HG02885 (cell line): ENCODE results near the gene ITPKB.
"Not testable (repeated sequence)": the region's sequence is repeated elsewhere in the genome, so short reads cannot be mapped to it uniquely, and the experiment has no call there.

ENCODE experiments used
- ATAC-seq: cut with Tn5 transposase; IDR thresholded peaks from one replicate; pipeline ENCODE4 v1.9.1; 2021; ENCODE audit warnings: mild to moderate bottlenecking; ENCODE audit not compliant: unreplicated experiment, poor library complexity

ITPKB gene

DNA sequence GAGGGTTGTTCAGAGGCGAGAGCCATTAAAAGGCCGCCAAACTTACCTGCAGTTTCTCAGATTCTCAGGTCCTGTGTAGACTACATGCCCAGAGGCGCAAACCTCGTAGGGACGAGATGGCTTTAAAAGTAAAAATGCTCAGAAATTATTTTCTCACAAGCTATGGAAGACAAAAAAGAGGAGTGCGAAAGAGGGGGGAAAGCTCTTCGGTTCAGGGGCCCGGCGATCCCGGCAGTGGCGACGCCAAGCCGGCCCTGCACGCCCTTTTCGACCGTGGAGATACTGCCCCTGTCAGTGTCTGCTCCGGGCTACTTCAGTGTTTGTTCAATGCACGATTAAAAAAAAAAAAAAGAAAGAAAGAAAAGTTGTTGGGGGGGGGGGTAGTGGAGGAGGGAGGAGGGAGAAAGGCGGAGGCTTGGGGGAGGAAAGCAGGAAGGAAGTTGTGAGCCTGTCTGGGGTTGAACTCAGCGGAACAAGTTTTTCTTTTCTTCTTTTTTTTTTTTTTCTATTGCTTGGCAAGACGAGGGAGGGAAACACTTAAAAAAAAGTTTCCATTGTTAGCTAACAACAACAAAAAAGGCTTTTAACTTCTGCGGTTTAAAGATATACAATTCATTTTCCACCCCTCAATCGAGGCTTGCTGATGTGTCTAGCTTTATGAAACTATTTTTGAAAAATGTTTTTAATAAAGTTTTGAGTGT is at the start of gene ITPKB:
Gene ITPKB (minus strand): TSS at position 288 of the 701 bp plus-strand sequence. CDS start 1,824 bp downstream, outside the sequence.
- peak; percentile 35 for ATAC-seq

DNA sequence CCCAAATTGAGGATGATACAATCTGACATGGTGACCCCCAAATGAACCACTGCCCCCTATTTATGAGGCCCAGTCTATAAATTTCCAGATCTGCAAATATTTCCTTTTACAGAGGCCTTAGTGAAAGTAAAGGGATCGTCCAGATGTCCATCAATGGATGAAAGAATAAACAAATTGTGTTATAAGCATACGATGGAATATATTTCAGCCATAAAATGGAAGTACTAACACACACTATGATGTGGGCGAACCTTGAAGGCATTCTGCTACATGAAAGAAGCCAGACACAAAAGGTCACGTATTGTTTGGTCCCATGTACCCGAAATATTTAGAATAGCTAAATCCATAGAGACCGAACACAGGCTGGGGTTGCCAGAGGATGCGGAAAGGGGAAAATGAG is 48.6 kb upstream of the ITPKB start:
- no peak for ATAC-seq

DNA sequence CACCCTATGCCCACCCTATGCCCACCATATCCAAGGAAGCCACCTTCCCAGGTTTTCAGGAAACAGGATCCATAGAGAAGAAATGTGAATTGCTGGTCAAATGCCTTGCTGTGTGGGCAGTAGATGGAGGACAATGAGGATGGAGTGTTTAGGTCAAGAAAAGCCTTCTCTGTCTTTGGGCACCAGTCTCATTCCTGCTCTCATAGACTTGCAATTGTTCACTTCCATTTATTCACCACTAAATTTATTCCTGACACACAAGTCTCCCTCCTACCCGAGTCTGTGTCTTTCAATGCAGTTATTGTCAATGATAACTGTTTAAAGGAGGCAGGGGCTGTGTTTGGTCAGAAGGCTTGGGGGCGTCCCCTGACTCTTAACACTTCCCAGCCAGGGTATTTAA is 48.0 kb upstream of the ITPKB start:
- no peak for ATAC-seq

DNA sequence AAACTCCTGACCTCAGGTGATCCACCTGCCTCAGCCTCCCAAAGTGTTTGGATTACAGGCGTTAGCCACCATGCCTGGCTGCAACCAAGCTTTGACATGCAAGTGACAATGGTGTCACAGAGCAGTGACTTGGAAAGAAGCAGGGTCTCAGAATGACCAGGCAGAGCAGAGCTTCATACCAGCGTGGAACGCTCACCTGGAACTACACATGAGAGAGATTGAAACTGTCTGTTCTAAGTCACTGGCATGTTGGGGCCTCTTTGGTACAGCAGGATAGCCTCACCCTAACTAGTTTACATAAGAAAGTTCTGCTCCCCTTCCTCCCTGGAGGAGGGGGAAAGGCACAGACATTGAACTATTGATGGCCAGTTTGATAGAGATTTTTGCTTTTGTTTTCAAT is 47.5 kb upstream of the ITPKB start:
- peak; percentile 87 for ATAC-seq

DNA sequence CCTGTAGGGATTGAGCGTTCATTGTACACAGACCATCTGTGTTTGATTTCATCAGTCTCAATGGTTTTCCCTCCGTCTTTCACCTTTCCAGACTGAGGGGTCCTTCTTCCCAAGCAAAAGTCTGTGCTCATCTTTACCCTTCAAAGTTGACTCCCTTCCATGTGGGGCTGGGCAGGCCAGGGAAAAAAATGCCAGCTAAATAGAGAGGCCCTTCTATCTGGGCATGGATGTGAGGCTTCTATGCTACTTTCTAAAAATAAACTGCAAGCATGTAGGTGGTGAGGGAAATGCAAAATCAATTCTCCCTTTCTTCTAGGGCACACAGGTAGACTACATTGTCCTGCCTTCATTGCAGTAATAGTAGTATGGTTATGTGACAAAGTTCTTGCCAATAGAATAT is 46.7 kb upstream of the ITPKB start:
- ATAC-seq: no peak

DNA sequence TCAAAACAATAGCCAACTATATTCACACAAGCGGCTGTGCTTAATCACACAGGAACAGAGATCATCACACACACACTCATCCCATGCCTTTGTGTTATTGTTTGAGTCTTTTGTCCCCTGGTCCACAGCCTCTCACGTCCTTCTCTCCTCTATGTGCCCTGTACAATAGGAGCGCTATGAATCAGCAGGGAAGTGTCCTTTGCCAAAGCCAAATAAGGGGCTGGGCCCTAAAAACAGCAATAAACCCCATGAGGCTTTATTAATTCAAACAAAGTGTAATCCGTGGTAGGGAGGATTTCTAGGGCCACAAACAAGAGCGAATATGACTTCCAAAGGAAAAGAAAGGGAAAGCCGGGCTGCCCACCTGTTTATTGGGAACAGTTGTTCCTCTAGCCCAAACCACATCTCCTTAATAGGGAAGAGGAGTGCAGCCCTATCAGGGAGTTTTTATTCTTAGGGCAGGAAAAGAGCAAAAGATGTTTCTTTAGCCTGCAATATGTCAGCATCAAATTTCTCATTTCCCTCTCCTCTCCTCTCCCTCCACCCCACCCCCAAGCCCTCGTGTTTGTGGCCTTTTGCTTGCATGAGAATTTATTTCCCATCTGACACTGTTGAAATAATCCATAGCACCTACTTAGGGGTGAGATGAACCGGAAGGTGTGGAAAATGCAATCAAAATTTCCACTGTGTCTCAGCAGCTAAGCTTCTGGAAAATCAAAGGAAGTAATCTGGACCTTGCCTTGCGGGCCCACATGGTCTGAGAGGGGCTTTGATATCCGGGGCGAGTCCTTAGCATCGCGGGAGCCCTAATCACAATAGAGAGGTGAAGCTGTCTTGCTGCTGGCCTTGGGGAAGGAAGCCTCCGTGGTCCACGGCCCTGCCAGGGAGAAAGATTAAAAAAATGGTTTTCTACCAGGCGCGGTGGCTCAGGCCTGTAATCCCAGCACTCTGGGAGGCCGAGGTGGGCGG is 45.3 kb upstream of the ITPKB start:
- ATAC-seq: no peak

DNA sequence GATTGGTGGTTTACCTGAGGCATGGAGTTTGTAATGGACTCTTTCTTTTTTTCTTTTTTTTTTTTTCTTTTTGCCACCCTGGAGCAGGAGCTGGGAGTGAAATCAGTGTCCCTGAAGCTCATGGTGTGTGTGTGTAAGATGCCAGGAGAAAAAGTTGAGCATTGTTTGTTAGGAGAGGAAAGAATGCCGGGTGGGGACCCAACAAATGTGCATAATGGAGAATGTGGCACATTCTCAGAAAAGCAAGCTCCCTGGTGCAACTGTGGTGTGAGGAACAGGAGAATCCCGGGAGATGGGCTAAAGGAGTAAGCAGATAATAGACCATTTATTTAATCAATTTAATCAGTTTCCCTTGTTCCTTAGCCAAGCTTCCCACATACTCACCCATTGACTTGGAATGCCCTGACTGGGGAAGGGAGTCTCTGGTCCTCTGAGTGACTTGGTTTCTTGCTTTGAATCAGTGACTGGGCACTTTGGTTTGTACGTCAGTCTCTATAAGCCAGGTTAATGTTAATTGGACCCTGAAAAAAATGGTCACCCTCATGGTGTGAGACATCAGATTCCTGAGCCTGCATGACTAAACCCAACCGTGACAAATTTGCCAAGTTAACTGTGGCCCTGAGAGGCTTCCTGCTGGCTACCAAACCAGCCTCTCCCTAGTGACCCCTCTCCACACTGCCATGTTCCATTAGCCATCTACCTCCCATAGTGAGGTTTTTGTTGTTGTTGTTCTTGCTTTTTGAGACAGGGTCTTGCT is 43.9 kb upstream of the ITPKB start:
- no peak for ATAC-seq

DNA sequence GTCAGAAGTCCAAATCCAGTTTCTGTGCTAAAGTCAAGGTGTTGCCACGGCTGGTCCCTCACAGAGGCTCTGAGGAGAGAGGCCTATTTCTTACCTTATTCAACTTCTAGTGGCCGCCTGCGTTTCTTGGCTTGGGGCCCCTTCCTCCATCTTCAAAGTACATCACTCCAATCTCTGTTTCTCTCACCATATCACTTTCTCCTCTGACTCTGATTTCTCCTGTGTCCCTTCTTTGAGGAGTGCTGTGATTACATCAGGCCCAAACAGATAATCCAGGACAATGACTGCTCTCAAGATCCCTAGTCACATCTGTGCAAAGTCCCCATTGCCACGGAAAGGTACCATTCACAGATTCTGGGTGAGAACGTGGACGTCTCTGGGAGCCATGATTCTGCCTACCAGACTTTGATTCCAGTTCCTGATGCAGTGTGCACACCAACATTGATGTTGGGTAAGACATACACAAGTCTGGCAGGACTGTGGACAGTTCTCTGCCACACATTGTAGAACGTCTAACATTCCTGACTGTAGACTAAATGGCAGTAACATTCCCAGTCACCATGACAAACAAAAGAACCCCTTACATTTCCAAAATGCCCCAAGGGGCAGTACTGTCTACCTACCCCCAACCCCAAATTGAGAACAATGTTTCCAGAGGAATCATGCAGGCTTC is 43.0 kb upstream of the ITPKB start:
- ATAC-seq: no peak

DNA sequence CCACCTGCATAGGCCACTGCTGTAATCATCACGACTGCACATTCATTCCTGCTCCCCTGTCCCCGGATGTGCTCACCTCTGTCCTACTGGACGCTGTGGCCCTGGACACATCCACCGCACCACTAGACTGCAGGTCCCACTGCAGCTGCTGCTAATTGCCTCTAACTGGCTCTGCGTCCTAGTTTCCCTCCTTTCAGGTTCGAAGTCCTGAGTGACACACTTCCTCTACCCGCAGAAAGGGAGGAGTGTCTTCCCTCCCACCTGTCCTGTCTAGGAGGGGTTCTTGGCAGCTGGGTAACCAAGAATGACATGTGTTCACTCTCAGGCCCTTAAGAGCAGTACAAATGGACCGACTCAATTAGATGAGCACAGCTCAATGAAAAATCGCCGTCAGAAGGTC is 40.5 kb upstream of the ITPKB start:
- ATAC-seq: no peak

DNA sequence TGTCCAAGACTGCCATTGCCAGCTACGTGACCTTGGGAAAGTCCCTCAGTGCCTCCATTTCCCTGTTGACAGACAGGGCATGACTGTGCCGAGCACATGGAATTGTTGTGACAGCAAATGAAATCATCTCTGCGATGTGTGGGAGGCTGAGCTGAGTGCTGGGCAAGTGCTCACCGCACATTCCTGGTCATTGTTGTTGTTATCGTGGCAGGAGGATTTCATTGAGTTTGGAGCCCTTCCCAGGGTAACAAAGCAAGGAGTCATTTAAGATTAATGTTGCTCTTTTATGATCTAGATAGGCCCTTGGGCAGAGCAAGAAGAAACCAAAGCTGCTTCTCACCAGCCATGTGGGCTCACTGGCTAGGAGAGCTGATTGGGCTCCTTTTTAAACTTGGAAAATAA is 39.6 kb upstream of the ITPKB start:
- no peak for ATAC-seq

DNA sequence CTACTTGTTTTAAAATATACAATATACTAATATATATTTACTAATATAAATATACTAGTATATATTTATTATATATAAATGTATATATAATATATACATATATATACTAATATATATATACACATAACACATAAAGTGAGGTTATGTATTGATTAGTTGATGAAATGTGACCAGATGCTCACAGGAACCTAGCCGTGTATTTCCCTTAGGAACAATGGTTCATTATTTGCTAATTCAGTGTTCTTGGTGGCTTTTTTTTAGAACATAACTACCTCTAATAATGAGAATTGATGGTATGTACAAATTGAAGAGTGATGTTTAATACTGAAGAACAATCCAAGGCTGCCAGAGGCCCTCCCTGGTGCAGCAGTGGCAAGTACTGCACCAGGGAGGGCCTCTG is 37.9 kb upstream of the ITPKB start:
- no peak for ATAC-seq

DNA sequence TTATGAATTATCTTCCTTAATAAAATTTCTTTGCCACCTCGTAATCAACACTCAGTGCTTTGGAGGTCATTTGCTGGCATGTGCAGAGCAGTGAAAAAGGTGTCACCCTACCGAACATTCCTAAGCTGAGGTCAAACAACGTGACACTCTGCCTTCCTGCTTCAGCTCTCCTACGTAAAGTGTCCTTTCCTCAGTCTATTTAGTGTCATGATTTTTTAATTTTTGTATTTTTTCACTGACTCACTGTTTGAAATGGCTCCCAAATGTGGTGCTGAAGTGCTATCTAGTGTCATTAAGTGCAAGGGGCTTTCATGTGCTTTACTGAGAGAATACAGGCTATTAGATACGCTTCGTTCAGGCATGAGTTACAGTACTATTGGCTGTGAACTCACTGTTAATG is 37.0 kb upstream of the ITPKB start:
- no peak for ATAC-seq

DNA sequence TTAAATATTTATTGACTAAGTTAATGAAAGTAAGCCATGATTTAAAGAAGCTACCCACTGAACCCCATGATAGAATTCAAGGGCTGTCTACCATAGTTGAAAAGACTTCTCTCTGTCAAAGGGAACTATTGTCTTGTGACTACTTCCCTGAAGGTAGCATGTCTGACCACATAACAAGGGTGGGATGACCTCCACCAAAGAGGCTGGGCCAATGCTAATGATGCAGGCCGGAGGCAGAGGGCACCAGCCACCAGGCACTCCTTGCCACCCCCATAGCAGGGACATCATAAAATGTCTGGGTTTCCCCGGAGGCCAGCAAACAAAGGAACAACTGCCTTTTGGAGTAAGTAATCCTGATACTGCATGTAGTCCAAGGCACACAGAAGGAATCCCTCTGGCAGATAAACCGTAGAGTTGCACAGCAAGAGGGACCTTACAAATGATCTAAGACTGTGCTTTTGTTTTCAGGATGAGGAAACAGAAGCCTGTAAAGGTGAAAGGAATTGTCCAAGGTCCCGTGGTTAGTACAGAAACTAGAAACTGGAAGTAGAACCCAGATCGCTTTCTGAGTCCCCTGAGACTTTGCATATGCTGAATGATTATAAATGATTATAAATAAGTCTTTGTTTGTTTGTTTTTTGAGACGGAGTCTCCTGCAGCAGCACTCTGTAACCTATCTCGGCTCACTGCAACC is 33.5 kb upstream of the ITPKB start:
- ATAC-seq: peak; percentile 85

DNA sequence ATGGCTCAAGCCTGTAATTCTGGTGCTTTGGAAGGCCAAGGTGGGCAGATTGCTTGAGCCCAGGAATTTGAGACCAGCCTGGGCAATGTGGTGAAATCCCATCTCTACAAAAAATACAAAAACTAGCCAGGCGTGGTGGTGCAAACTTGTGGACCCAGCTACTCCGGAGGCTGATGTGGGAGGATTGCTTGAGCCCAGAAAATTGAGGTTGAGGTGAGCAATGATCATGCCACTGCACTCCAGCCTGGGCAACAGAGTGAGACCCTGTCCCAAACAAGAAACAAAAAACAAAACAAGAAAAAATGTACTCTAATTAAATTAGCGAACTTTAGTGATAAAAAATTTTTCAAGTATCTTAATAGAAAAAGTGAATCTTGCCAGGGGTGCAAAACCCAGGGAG is 28.1 kb upstream of the ITPKB start:
- ATAC-seq: not testable (repeated sequence)

DNA sequence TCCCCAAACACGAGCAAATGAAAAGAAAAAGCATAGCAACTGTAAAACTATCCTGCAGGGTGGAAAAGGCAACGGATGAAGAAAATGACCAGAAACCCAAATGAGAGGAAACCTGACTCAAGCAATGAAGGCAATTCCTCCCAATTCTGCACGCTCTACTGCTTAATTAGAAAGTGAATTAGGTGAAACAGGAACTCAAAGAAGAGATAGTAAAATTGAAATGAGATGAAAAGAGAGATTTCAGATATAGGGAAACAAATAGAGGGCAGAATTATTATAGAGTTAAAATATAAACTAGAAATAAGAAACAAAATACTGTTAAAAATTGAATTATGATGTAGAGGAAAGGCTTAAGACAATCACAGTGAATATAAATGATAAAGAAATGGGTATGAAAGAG is 27.5 kb upstream of the ITPKB start:
- ATAC-seq: no peak

DNA sequence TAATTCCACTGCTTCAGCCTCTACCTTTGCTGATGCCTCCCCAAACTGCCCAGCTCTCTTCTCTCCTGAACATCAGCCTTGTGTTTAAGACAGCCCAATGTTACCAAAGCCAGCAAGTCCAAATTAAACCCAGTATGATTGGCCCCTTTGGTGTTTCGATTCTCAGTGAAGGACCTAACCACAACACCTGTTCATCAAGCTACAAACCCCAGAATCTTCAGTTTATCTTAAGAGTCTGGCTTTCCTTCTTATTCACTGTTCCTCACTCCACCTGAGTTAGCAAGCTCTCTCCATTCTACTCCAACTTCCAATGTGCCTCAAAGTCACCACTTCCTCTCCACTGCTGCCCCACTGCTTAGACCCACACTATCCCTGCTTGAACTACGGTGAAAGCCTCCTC is 25.5 kb upstream of the ITPKB start:
- peak; percentile 87 for ATAC-seq

DNA sequence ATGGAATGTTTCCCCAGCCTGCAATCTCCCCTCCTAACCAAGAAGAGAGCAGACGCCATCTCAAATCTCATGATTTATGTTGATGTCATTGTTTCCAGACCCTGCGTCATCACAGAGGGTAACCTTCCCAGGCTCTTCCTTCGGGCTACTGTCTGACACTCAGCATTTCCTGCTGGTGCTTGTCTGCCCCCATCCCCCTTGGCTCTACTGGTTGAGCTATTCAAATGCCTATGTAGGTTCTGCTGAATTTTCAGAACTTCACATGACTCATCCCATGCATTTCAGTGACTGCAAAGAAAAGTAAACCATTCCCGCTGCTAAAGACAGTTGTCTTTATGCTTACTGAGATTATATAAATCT is 24.8 kb upstream of the ITPKB start:
- no peak for ATAC-seq

DNA sequence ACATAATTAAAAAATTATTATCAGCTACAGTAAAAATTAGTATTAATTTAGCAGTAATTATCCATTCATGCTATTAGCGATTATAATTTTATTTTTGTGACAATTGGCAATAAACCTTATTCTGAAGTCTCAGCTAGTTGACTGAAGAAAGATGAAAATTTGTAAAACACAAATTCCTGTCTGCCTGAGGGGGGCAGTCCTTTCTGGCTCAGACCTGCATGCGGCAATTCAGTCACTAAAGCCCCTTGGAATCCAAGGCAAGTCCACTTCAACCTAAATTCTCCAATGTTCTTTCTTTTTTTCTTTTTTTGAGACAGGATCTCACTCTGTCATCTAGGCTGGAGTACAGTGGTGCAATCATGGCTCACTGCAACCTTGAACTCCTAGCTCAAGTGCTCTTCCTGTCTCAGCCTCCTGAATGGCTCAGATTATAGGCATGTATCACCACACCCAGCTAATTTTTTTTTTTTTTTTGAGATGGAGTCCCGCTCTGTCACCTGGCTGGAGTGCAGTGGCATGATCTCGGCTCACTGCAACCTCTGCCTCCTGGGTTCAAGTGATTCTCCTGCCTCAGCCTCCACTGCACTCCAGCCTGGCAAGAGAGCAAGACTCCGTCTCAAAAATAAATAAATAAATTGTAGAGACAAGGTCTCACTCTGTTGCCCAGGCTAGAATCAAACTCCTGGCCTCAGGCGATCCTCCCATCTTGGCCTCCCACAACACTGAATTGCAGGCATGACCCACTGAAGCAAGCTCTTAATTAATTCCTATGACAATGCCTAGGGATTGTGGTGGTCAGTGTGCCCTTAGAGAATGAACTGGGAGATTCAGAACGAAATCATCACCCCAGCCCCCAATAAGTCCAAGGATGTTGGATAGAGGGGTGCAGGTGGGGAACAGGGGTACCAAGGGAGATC is 24.2 kb upstream of the ITPKB start:
- no peak for ATAC-seq

DNA sequence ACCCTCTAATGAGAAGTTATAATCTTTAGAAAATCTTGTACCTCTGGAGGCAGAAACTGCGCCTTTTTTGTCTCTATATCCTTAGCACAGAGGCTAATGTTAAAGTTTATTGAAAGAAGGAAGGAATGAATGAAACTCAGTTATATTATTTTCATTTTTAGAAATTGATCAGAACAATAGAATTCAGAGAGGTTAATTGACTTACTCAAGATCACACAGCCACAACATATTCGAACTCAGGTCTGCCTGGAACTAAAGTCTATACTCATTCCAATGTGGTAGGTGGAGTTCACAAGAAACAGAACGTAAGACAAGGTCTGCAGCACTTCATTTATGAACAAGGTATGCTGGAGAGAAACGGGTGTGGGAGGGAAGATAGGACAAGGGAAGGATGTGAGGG is 23.0 kb upstream of the ITPKB start:
- no peak for ATAC-seq
